ENCODE data around the gene F2. TPM values are rescaled to one million over a fixed set of nuclear protein-coding genes. Genes with fewer than 3 reads are reported as not detected.
"Not testable (repeated sequence)": the region's sequence is repeated elsewhere in the genome, so short reads cannot be mapped to it uniquely, and the experiment has no call there.

F2 gene
- 0.06 TPM in 1 of 2 replicates, not detected in the other for total RNA-seq (ENCODE audit: low replicate concordance)

GRCh38 chr11:46719048-46719542, at the start of gene F2:
TSS of gene F2 (plus strand) at chr11:46719213. CDS start at chr11:46719236, 23 bp downstream.
- Mint-ChIP-seq H3K27me3 (ENCODE audit: insufficient read depth, low read depth) (peaks cover 10% of the 10 kb centered on the region), H3K4me3 (no peak within 1 kb of the TSS), H3K9me3 (no peaks in the 10 kb centered on the region), H3K4me1 (peaks cover 8% of the 10 kb centered on the region), H3K27ac (no peak within 1 kb of the TSS), H3K36me3 (no peaks in the 10 kb centered on the region)
- H3K4me3 ChIP-seq = no peak within 1 kb of the TSS
- no peaks in the 10 kb centered on the region for H3F3A ChIP-seq (ENCODE audit: low read depth)
- no peak for DNase-seq (ENCODE audit: low spot score)
- H3K36me3 ChIP-seq = no peaks in the 10 kb centered on the region
- no peak within 1 kb of the TSS for H3K4me2 ChIP-seq
- H3K9me3 ChIP-seq (ENCODE audit: low read depth) = no peaks in the 10 kb centered on the region
- no peaks in the 10 kb centered on the region for H3K27me3 ChIP-seq
- H3K79me2 ChIP-seq (ENCODE audit: low read depth) = no peaks in the 10 kb centered on the region
- H2AFZ ChIP-seq (replicated peaks) = no peak within 1 kb of the TSS
- H3K9ac ChIP-seq = no peak within 1 kb of the TSS
- TF ChIP-seq EZH2phosphoT487 (IDR thresholded peaks at IDR 0.05) (no peak), CTCF (IDR thresholded peaks at IDR 0.05) (no peak), EZH2 (IDR thresholded peaks at IDR 0.05) (no peak)
- no peaks in the 10 kb centered on the region for H4K20me1 ChIP-seq (ENCODE audit: low read depth)
- H3K27ac ChIP-seq = no peak within 1 kb of the TSS
- no peaks in the 10 kb centered on the region for H3K4me1 ChIP-seq

GRCh38 chr11:46669711-46670139, 49.3 kb upstream of the F2 start:
- Mint-ChIP-seq H3K27ac (no peak overlapping the region), H3K36me3 (peaks cover 31% of the 10 kb centered on the region), H3K27me3 (ENCODE audit: insufficient read depth, low read depth) (peaks cover 2% of the 10 kb centered on the region), H3K4me3 (no peak overlapping the region), H3K4me1 (peaks cover 8% of the 10 kb centered on the region), H3K9me3 (no peaks in the 10 kb centered on the region)
- no peaks in the 10 kb centered on the region for H3K79me2 ChIP-seq (ENCODE audit: low read depth)
- no peak overlapping the region for H3K9ac ChIP-seq
- no peak overlapping the region for H2AFZ ChIP-seq (replicated peaks)
- peaks cover 4% of the 10 kb centered on the region for H3K4me1 ChIP-seq
- no peak overlapping the region for H3K27ac ChIP-seq
- no peak overlapping the region for H3K4me2 ChIP-seq
- H4K20me1 ChIP-seq (ENCODE audit: low read depth) = no peaks in the 10 kb centered on the region
- H3F3A ChIP-seq (ENCODE audit: low read depth) = no peaks in the 10 kb centered on the region
- peak; percentile 18 for DNase-seq (ENCODE audit: low spot score)
- no peaks in the 10 kb centered on the region for H3K36me3 ChIP-seq
- H3K4me3 ChIP-seq = no peak overlapping the region
- no peaks in the 10 kb centered on the region for H3K27me3 ChIP-seq
- no peaks in the 10 kb centered on the region for H3K9me3 ChIP-seq (ENCODE audit: low read depth)
- TF ChIP-seq CTCF (IDR thresholded peaks at IDR 0.05) (peak; percentile 47), EZH2 (IDR thresholded peaks at IDR 0.05) (no peak)

- H3K4me3 Mint-ChIP-seq; H2AFZ ChIP-seq (replicated peaks); H3K9me3 Mint-ChIP-seq; H3K27me3 Mint-ChIP-seq (ENCODE audit: insufficient read depth, low read depth); H4K20me1 ChIP-seq (ENCODE audit: low read depth); H3K27me3 ChIP-seq; H3F3A ChIP-seq (ENCODE audit: low read depth); H3K27ac ChIP-seq; H3K9me3 ChIP-seq (ENCODE audit: low read depth); H3K9ac ChIP-seq; H3K27ac Mint-ChIP-seq; H3K4me1 ChIP-seq; H3K36me3 ChIP-seq; H3K79me2 ChIP-seq (ENCODE audit: low read depth); H3K4me2 ChIP-seq; H3K4me3 ChIP-seq; DNase-seq (ENCODE audit: low spot score): not testable (repeated sequence)
- Mint-ChIP-seq H3K36me3 (peaks cover 29% of the 10 kb centered on the region), H3K4me1 (peaks cover 10% of the 10 kb centered on the region)
Measured at GRCh38 chr11:46670521-46670920, 48.5 kb upstream of the F2 start.

GRCh38 chr11:46671958-46672315, 47.1 kb upstream of the F2 start:
- H3K4me1 Mint-ChIP-seq = peaks cover 7% of the 10 kb centered on the region
- Histone ChIP-seq H3K27ac (no peak overlapping the region), H2AFZ (replicated peaks) (no peak overlapping the region), H3K9me3 (ENCODE audit: low read depth) (no peaks in the 10 kb centered on the region), H3K79me2 (ENCODE audit: low read depth) (no peaks in the 10 kb centered on the region), H3K27me3 (no peaks in the 10 kb centered on the region), H3K4me1 (peaks cover 8% of the 10 kb centered on the region), H3F3A (ENCODE audit: low read depth) (peaks cover 8% of the 10 kb centered on the region), H3K4me2 (no peak overlapping the region), H3K4me3 (no peak overlapping the region), H4K20me1 (ENCODE audit: low read depth) (no peaks in the 10 kb centered on the region), H3K9ac (no peak overlapping the region), H3K36me3 (no peaks in the 10 kb centered on the region)
- H3K4me3 Mint-ChIP-seq = no peak overlapping the region
- no peaks in the 10 kb centered on the region for H3K9me3 Mint-ChIP-seq
- DNase-seq (ENCODE audit: low spot score) = no peak
- peaks cover 20% of the 10 kb centered on the region for H3K36me3 Mint-ChIP-seq
- H3K27ac Mint-ChIP-seq = no peak overlapping the region
- no peak for TF ChIP-seq CTCF (IDR thresholded peaks at IDR 0.05)
- peaks cover 2% of the 10 kb centered on the region for H3K27me3 Mint-ChIP-seq (ENCODE audit: insufficient read depth, low read depth)

Measured in neural progenitor cell (in vitro differentiated cells).